Measurements from ENCODE around the gene PRAC2. TPM values are rescaled to one million over a fixed set of nuclear protein-coding genes. Genes with fewer than 3 reads are reported as not detected.

Gene PRAC2
- total RNA-seq, 1 donor from 2014 or later = not detected

DNA sequence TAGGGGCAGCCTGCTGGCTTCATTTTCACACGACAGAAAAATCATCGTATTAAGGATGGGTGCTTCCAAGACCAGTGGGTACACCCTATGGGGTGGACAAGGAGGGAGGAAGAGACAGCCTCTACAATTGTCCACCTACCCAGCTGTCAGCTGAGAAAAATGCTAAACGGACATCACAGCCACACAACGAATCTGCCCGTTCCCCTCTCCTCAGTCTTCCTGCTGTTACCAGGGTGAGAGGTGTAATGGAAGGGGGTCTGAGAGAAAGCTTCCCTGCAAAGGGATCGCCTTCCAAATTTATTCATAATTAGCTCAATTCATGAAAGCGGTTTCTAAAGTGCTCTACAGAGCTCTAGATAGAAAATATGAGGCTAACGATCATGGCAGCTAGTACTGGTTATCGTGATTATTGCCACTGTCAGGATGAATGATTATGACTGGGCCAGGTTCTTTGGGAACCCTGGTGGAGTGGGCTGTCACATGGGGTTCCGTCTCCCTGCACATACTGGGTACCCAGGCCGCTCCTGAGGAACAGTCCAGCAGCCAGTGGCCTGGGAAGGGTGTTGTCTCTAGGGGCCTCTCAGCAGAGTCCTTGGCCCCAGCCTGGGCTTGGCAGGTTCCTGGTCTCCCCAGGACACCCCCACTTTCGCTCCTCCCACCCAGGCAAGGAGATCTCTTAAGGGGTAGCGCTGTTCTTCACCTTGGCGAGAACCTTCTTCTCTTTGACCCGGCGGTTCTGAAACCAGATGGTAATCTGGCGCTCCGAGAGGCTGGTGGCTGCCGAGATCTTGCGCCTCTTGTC lies 3.3 kb downstream of the PRAC2 start:
- intact Hi-C loops (cut with micrococcal nuclease) = no loop called here

DNA sequence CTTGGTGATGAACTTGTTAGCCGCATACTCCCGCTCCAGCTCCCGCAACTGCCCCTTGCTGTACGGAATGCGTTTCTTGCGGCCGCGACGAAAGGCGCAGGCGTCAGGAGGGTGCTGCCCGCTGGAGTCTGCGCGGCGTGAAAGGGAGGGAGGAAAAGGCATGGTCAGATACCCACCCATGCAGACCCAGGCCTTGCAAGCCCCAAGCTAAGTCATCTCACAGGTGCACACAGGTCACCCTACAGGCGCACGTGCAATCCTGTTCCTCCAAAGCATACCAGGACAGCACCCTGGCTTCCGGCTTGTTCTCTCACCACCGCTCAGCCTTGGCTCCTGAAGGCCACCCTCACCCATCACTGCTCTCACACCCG lies 3.9 kb downstream of the PRAC2 start:
- Histone ChIP-seq H3K9me3 (replicated peaks) (no peaks in the 10 kb centered on the region), H3K4me3 (no peak overlapping the region), H3K27ac (replicated peaks) (no peak overlapping the region), H3K36me3 (no peaks in the 10 kb centered on the region), H3K4me1 (peaks cover 42% of the 10 kb centered on the region), H3K27me3 (ENCODE audit: low read depth) (peaks cover 100% of the 10 kb centered on the region)
- DNase-seq = no peak
- TF ChIP-seq, protein P1, sequence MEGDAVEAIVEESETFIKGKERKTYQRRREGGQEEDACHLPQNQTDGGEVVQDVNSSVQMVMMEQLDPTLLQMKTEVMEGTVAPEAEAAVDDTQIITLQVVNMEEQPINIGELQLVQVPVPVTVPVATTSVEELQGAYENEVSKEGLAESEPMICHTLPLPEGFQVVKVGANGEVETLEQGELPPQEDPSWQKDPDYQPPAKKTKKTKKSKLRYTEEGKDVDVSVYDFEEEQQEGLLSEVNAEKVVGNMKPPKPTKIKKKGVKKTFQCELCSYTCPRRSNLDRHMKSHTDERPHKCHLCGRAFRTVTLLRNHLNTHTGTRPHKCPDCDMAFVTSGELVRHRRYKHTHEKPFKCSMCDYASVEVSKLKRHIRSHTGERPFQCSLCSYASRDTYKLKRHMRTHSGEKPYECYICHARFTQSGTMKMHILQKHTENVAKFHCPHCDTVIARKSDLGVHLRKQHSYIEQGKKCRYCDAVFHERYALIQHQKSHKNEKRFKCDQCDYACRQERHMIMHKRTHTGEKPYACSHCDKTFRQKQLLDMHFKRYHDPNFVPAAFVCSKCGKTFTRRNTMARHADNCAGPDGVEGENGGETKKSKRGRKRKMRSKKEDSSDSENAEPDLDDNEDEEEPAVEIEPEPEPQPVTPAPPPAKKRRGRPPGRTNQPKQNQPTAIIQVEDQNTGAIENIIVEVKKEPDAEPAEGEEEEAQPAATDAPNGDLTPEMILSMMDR (IDR thresholded peaks at IDR 0.05; ENCODE audit: borderline replicate concordance) = no peak
- intact Hi-C loops (cut with micrococcal nuclease) = no loop called here

More for the DNA sequence above, 3.3 kb downstream of the PRAC2 start:
- H3K27ac ChIP-seq (replicated peaks) = no peak overlapping the region
- H3K4me3 ChIP-seq = no peak overlapping the region
- peaks cover 42% of the 10 kb centered on the region for H3K4me1 ChIP-seq
- no peaks in the 10 kb centered on the region for H3K9me3 ChIP-seq (replicated peaks)
- TF ChIP-seq, protein P1 (IDR thresholded peaks at IDR 0.05; ENCODE audit: borderline replicate concordance) = no peak
- H3K36me3 ChIP-seq = no peaks in the 10 kb centered on the region
- peaks cover 100% of the 10 kb centered on the region for H3K27me3 ChIP-seq (ENCODE audit: low read depth)
- DNase-seq = no peak

GRCh38 chr17:48727415-48728175 lies 4.6 kb downstream of the PRAC2 start:
- no peaks in the 10 kb centered on the region for H3K36me3 ChIP-seq
- no peak overlapping the region for H3K4me3 ChIP-seq
- intact Hi-C loops (cut with micrococcal nuclease) = no loop called here
- TF ChIP-seq, protein P1 (IDR thresholded peaks at IDR 0.05; ENCODE audit: borderline replicate concordance) = no peak
- peaks cover 100% of the 10 kb centered on the region for H3K27me3 ChIP-seq (ENCODE audit: low read depth)
- no peaks in the 10 kb centered on the region for H3K9me3 ChIP-seq (replicated peaks)
- H3K4me1 ChIP-seq = peaks cover 42% of the 10 kb centered on the region
- H3K27ac ChIP-seq (replicated peaks) = no peak overlapping the region
- no peak for DNase-seq

- Histone ChIP-seq H3K27ac (replicated peaks) (no peak within 1 kb of the TSS), H3K4me1 (peaks cover 44% of the 10 kb centered on the region), H3K4me3 (peak within 1 kb of the TSS; percentile 46), H3K36me3 (no peaks in the 10 kb centered on the region), H3K9me3 (replicated peaks) (no peaks in the 10 kb centered on the region), H3K27me3 (ENCODE audit: low read depth) (peaks cover 100% of the 10 kb centered on the region)
- TF ChIP-seq, protein P1 (IDR thresholded peaks at IDR 0.05; ENCODE audit: borderline replicate concordance) = no peak
- DNase-seq = peak; percentile 32
- intact Hi-C loops (cut with micrococcal nuclease) = no loop called here
These were observed 5.5 kb downstream of the PRAC2 start, which contains the start of gene HOXB13 for GRCh38 chr17:48728232-48729231. Gene HOXB13, minus strand, starts transcription at chr17:48728750. Its CDS starts 157 bp downstream, at chr17:48728593.

Measured in left ventricle myocardium inferior (tissue), 1 donor.